Hepatocyte (in vitro differentiated cells): Measurements from ENCODE around the gene TTF2. TPM values are rescaled to one million over a fixed set of nuclear protein-coding genes. Genes with fewer than 3 reads are reported as not detected.

Experiments used
- DNase-seq: peaks from one replicate; pipeline ENCODE4 v3.0.0-alpha.2; 2016; ENCODE audit warnings: low spot score
- H2AFZ ChIP-seq: fragments of 200-600 bp; sonication (generic); 2 replicates; pipeline ENCODE4 v1.6.0; 2016; ENCODE audit warnings: antibody characterized with exemption, mild to moderate bottlenecking
- H3K27ac ChIP-seq: fragments of 200-600 bp; sonication (generic); 2 replicates; pipeline ENCODE4 v1.5.1; 2016; ENCODE audit warnings: mild to moderate bottlenecking
- H3K27me3 ChIP-seq: fragments of 200-600 bp; sonication (generic); 2 replicates; pipeline ENCODE4 v1.6.1; 2016
- H3K36me3 ChIP-seq: fragments of 200-600 bp; sonication (generic); replicated peaks from 2 replicates; pipeline ENCODE4 v1.5.1; 2016; ENCODE audit warnings: low read depth; ENCODE audit not compliant: insufficient read depth
- H3K4me1 ChIP-seq: fragments of 200-600 bp; sonication (generic); 2 replicates; pipeline ENCODE4 v1.5.1; 2016; ENCODE audit warnings: mild to moderate bottlenecking, moderate library complexity; ENCODE audit not compliant: insufficient read depth
- H3K4me2 ChIP-seq: fragments of 200-600 bp; sonication (generic); 2 replicates; pipeline ENCODE4 v1.6.0; 2016
- H3K4me3 ChIP-seq: fragments of 200-600 bp; sonication (generic); 2 replicates; pipeline ENCODE4 v1.5.1; 2016; ENCODE audit warnings: mild to moderate bottlenecking
- H3K79me2 ChIP-seq: fragments of 200-600 bp; sonication (generic); 2 replicates; pipeline ENCODE4 v1.6.0; 2017; ENCODE audit warnings: mild to moderate bottlenecking
- H3K9me2 ChIP-seq: fragments of 200-600 bp; sonication (generic); replicated peaks from 2 replicates; pipeline ENCODE4 v1.6.0; 2017; ENCODE audit warnings: mild to moderate bottlenecking; ENCODE audit not compliant: insufficient read depth
- H3K9me3 ChIP-seq: fragments of 200-600 bp; sonication (generic); 2 replicates; pipeline ENCODE4 v1.5.1; 2016; ENCODE audit warnings: low read depth, mild to moderate bottlenecking
- H4K20me1 ChIP-seq: fragments of 200-600 bp; sonication (generic); 2 replicates; pipeline ENCODE4 v1.6.0; 2016; ENCODE audit warnings: mild to moderate bottlenecking; ENCODE audit not compliant: insufficient read depth, poor library complexity, severe bottlenecking
- EZH2 ChIP-seq: fragments of 200-600 bp; sonication (generic); IDR thresholded peaks from 2 replicates; pipeline ENCODE4 v1.6.1; 2016; ENCODE audit warnings: antibody characterized with exemption, mild to moderate bottlenecking, borderline replicate concordance
- EZH2phosphoT487 ChIP-seq: fragments of 200-600 bp; sonication (generic); IDR thresholded peaks from one replicate; pipeline ENCODE4 v1.6.1; 2018; ENCODE audit warnings: antibody characterized with exemption, mild to moderate bottlenecking, low read depth, moderate library complexity; ENCODE audit not compliant: unreplicated experiment, severe bottlenecking
- WGBS: methylation state at CpG from one replicate; pipeline ENCODE4 v1.1.6; 2016; ENCODE audit warnings: low lambda C conversion rate; ENCODE audit errors: missing lambda C conversion rate; 5-methylcytosine and 5-hydroxymethylcytosine counted together
- polyA plus RNA-seq: library from polyadenylated mRNA; unstranded; fragments of >200 nt; fragmentation: Nextera tagmentation; extraction: Ambion mirVana; gene quantifications from 2 replicates; pipeline ENCODE4 v1.2.1, GENCODE V29; 2016
- total RNA-seq: library from RNA; depleted of rRNA; stranded (reverse); fragments of >200 nt; gene quantifications from 2 replicates; pipeline ENCODE4 v1.2.3, GENCODE V29; 2014
- TF ChIP-seq, protein P1 (sequence below): fragments of 200-600 bp; sonication (generic); IDR thresholded peaks from 2 replicates; pipeline ENCODE4 v1.5.1; 2016; ENCODE audit warnings: antibody characterized with exemption, mild to moderate bottlenecking; ENCODE audit not compliant: poor library complexity

Gene TTF2
- total and polyA plus RNA-seq, 2 experiments from 2014 or later: 13.8 to 14.3 TPM

DNA sequence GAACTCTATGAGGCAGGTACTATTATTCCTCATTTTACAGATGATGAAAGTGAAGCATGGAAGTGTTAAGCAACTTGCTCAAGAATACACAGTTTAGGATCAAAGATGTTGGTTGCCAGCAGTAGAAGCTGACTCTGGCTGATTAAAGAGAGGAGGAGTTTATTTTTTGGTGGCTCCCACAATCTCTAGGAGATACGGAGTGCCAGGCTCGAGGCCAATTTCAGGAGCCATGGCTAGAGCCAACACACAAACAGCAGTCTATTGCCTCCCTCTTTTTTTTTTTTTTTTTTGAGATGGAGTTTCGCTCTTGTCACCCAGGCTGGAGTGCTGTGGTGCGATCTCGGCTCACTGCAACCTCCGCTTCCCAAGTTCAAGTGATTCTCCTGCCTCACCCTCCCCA is 19.6 kb downstream of the TTF2 start:
- Histone ChIP-seq H3K36me3 (peaks cover 3% of the 10 kb centered on the region), H4K20me1 (no peaks in the 10 kb centered on the region), H3K4me2 (no peak overlapping the region), H3K27me3 (no peaks in the 10 kb centered on the region), H3K27ac (no peak overlapping the region), H3K9me2 (no peaks in the 10 kb centered on the region), H3K9me3 (no peaks in the 10 kb centered on the region), H3K4me3 (no peak overlapping the region), H2AFZ (no peak overlapping the region), H3K4me1 (no peaks in the 10 kb centered on the region), H3K79me2 (no peaks in the 10 kb centered on the region)
- 97% methylated on average over 6 of the region's 6 CpGs for WGBS
- TF ChIP-seq EZH2phosphoT487: no peak
- no peak for TF ChIP-seq EZH2
- TF ChIP-seq, protein P1, sequence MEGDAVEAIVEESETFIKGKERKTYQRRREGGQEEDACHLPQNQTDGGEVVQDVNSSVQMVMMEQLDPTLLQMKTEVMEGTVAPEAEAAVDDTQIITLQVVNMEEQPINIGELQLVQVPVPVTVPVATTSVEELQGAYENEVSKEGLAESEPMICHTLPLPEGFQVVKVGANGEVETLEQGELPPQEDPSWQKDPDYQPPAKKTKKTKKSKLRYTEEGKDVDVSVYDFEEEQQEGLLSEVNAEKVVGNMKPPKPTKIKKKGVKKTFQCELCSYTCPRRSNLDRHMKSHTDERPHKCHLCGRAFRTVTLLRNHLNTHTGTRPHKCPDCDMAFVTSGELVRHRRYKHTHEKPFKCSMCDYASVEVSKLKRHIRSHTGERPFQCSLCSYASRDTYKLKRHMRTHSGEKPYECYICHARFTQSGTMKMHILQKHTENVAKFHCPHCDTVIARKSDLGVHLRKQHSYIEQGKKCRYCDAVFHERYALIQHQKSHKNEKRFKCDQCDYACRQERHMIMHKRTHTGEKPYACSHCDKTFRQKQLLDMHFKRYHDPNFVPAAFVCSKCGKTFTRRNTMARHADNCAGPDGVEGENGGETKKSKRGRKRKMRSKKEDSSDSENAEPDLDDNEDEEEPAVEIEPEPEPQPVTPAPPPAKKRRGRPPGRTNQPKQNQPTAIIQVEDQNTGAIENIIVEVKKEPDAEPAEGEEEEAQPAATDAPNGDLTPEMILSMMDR: no peak
- no peak for DNase-seq

DNA sequence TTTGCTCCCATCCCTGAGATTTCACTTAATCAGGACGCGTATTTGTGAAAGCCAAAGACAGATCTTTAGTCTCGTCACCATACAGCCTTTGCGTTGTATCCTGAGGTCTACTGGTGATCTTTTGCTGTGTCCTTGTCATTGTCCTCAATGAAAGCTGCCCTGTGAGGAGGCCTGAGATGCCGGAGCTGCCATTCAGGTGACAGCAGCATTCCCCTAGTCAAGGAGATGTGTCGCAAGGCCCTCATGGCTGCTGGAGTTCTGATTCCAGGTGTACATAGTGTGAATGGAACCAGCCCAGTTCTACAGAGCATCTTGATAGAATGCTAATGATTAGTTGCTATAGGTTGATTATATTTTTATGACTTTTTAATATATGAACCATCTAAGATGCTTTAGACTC is 24.1 kb downstream of the TTF2 start:
- H2AFZ ChIP-seq: no peak overlapping the region
- H3K9me2 ChIP-seq: no peaks in the 10 kb centered on the region
- TF ChIP-seq EZH2: no peak
- TF ChIP-seq, protein P1: no peak
- TF ChIP-seq EZH2phosphoT487: no peak
- WGBS: 80% methylated on average over 6 of the region's 6 CpGs
- no peaks in the 10 kb centered on the region for H3K79me2 ChIP-seq
- no peak for DNase-seq
- H3K9me3 ChIP-seq: no peaks in the 10 kb centered on the region
- H3K4me2 ChIP-seq: no peak overlapping the region
- no peak overlapping the region for H3K4me3 ChIP-seq
- H4K20me1 ChIP-seq: no peaks in the 10 kb centered on the region
- no peak overlapping the region for H3K27ac ChIP-seq
- H3K4me1 ChIP-seq: no peaks in the 10 kb centered on the region
- H3K27me3 ChIP-seq: no peaks in the 10 kb centered on the region
- H3K36me3 ChIP-seq: peaks cover 3% of the 10 kb centered on the region

DNA sequence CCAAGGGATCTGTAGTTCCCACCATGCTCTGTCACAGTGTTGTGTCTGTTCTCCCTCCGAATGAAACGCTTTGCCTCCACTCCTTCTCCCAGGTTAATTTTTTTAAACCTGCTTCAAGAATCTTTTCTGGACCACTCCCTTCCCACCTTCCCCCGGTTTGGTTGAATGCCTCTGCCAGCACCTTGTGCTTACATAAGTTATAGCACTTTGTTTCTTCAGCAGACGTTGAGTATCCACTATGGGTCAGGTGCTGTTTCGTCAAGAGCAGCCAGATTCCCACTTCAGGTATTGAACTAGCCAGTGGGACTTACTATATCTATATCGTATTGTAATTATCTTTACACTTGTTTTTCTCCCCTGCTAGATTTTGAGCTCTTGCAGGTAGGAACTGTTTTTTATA is 27.6 kb downstream of the TTF2 start:
- Histone ChIP-seq H3K4me2 (no peak overlapping the region), H3K79me2 (no peaks in the 10 kb centered on the region), H2AFZ (no peak overlapping the region), H3K9me3 (no peaks in the 10 kb centered on the region), H3K27ac (no peak overlapping the region), H3K4me1 (no peaks in the 10 kb centered on the region), H3K4me3 (no peak overlapping the region), H3K36me3 (no peaks in the 10 kb centered on the region), H3K27me3 (no peaks in the 10 kb centered on the region), H4K20me1 (no peaks in the 10 kb centered on the region), H3K9me2 (no peaks in the 10 kb centered on the region)
- TF ChIP-seq EZH2: no peak
- TF ChIP-seq, protein P1: no peak
- no peak for TF ChIP-seq EZH2phosphoT487
- 98% methylated on average over 6 of the region's 6 CpGs for WGBS
- no peak for DNase-seq

- H3K9me3 ChIP-seq: no peaks in the 10 kb centered on the region
- peaks cover 12% of the 10 kb centered on the region for H3K4me1 ChIP-seq
- no peak overlapping the region for H2AFZ ChIP-seq
- no peaks in the 10 kb centered on the region for H4K20me1 ChIP-seq
- no peaks in the 10 kb centered on the region for H3K27me3 ChIP-seq
- 89% methylated on average over 2 of the region's 2 CpGs for WGBS
- no peak for TF ChIP-seq EZH2phosphoT487
- TF ChIP-seq, protein P1: no peak
- TF ChIP-seq EZH2: no peak
- H3K9me2 ChIP-seq: no peaks in the 10 kb centered on the region
- DNase-seq: no peak
- no peak overlapping the region for H3K4me2 ChIP-seq
- no peaks in the 10 kb centered on the region for H3K79me2 ChIP-seq
- no peaks in the 10 kb centered on the region for H3K36me3 ChIP-seq
- H3K4me3 ChIP-seq: no peak overlapping the region
- H3K27ac ChIP-seq: no peak overlapping the region
These were observed 29.9 kb downstream of the TTF2 start for GRCh38 chr1:117089996-117090395.
